GM18511 (cell line): ENCODE results near the gene LCN6.
A peak's percentile ranks its signal among the peaks of the same experiment; 100 is the strongest.
"Not testable (repeated sequence)": the region's sequence is repeated elsewhere in the genome, so short reads cannot be mapped to it uniquely, and the experiment has no call there.

ENCODE experiments used
- ATAC-seq: cut with Tn5 transposase; IDR thresholded peaks from one replicate; pipeline ENCODE4 v1.9.1; 2021; ENCODE audit warnings: mild to moderate bottlenecking, moderate library complexity; ENCODE audit not compliant: unreplicated experiment

The LCN6 gene, protein sequence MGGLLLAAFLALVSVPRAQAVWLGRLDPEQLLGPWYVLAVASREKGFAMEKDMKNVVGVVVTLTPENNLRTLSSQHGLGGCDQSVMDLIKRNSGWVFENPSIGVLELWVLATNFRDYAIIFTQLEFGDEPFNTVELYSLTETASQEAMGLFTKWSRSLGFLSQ

DNA sequence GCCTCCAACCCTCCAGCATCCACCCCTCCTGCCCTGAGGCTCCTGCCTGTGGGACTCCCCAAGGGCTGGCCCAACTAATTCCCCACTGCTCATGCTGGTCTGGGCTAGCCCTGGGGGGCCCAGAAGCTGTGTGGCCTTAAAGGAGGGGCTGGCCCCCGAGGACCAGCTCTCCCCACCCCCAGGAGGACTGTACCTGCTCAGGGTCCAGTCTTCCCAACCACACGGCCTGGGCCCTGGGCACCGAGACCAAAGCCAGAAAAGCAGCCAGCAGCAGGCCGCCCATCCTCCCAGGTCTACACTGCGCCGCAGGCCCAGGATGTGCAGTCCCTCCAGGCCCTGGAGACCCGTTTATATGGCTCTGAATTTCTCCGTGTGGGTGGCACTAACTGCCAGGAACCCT is at the start of gene LCN6:
LCN6 (minus strand) TSS at position 325 of the 400 bp plus-strand sequence; CDS start at position 283, 42 bp downstream.
- no peak for ATAC-seq

GRCh38 chr9:136796775-136797347 is 48.5 kb upstream of the LCN6 start:
- not testable (repeated sequence) for ATAC-seq

DNA sequence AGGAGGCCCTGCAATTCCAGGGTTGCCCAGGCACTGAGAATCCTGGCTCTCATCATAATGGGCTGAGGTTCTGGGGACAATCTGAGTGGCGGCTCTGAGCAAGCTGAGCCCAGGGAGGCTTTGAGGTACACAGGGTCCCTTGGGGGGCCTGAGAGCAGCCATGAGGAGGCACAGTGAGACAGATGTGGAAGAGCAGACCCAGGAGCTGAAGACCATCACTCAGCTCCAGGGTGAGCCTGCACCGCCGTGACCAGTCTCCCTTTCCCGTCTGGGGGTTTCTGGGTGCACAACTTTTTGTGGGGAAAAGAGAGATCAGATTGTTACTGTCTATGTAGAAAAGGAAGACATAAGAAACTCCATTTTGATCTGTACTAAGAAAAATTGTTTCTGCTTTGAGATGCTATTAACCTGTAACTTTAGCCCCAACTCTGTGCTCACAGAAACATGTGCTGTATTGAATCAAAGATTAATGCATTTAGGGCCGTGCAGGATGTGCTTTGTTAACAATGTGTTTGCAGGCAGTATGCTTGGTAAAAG is 48.0 kb upstream of the LCN6 start, which contains the start of gene CCDC183:
CCDC183 (plus strand) TSS at position 101 of the 537 bp plus-strand sequence; CDS start at position 161, 60 bp downstream.
- no peak for ATAC-seq

DNA sequence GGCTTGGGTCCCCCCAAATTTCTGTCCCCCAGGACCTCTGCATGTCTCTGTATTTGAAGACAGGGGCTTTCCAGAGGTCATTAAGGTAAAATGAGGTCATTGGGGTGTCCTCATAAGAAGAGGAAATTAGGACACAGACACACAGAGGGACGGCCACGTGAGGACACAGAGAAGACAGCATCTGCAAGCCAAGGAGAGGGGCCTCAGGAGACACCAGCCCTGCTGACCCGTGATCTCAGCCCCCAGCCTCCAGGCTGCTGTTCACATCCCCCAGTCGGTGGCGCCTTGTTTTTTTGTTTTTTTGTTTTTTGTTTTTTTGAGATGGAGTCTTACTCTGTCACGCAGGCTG is 46.6 kb upstream of the LCN6 start:
- ATAC-seq = no peak

DNA sequence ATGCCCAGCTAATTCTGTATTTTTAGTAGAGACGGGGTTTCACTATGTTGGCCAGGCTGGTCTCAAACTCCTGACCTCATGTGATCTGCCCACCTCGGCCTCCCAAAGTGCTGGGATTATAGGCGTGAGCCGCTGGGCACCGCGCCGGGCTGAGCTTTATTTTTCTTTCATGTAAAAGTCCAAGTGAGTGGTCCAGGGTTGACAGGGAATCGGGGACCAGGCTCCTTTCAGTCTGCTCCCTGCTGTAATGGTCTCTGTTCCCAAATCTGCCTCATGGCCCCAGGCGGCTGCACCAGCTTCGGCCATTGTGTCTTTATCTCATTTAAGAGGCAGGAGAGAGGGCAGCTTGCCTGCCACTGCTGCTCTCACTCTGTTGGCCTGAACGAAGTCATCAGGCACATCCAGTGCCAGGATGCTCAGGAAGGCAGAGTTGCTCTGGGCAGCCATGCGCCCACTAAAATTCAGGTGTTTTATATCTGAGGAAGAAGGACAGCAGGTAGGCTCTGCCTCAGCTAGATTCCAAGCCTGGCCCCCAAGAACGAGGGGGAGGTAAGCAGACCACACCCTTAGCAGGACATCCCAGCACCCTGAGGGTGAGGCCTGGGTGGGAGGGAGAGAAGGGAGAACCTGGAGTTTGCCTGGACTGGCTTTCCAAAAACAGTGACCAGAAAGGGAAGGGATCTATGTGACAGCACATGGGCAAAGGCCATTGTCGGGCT is 46.1 kb upstream of the LCN6 start:
- ATAC-seq = no peak

DNA sequence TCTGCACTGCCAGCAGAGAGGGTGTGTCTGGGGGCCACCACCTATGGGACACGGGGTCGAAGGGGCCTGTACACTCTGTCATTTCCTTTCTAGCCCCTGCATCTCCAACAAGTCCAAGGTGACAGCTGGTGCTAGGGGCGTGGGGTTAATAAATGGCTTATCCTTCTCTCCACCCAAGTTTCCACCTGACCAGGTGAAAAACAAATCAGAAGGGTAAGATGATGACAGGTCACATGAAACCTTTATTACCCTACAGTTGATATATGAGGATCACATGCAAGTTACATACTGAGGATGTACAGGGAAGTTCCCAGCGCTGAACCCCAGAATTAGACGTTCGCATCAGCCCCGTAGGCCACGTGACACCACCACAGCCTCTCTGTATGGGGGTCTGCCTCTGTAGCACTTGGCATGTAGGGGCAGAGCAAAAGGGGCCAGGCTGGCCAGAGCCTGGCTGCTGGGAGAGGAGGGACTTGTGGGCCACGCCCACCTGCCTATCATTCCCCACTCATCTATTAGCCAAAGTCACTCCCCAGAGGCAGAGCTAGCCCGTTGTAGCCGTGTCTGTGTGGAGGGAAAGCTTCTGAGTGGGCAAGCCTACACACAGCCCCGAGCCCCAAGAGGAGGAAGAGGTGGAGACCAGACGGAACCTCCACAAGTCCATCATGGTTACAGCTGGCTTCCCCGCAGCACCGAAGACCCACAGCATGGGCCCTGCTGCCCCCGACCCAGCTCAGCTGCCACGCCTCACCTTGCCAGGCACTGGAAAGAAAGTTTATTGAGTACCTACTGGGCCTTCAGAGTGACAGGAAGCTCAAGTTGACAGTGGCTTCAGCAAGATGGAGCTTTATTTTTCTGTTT is 45.0 kb upstream of the LCN6 start:
- ATAC-seq = no peak

GRCh38 chr9:136792321-136793085 is 44.2 kb upstream of the LCN6 start:
- no peak for ATAC-seq

- peak; percentile 23 for ATAC-seq
These were observed 43.4 kb upstream of the LCN6 start for GRCh38 chr9:136791516-136792276.

DNA sequence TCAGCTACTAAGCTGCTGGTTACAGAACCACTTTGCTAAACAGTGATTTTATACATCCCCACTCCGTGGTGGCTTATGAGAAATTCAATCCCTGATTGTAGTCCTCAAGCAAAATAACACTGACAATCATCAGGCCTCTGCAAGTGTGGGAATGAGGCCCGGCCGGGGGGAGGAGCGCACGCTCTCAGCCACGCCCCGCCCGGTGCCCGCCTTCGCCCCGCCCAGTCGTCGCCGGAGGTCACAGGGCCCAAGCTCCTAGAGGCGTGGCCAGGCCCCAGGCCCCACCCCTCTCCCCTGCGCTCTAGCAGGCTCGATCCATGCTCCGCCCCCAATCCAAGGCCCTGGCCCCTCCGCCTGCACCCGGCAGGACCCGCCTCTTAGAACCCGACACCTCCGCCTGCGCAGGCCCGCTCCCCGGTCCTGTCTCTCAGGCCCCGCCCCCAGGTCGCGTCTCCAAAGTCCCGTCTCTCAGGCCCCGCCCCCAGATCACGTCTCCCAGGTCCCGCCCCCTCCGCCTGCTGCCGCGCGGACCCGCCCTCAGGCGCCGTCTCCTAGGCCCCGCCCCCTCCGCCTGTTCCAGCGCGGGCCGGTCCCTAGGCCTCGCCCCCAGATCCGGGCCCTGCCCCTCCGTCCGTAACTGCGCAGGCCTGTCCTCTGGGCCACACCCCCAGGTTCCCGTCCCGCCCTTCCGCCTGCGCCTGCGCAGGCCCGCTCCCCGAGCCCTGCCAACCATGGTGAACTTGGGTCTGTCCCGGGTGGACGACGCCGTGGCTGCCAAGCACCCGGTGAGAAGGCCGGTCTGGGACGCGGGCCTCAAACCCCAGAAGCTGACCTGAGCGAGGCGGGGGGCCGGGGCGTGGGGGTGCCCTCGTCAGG is 42.6 kb upstream of the LCN6 start, which contains the start of gene TMEM141:
TMEM141 (plus strand) TSS at position 705 of the 876 bp plus-strand sequence; CDS start at position 732, 27 bp downstream.
- peak; percentile 84 for ATAC-seq

DNA sequence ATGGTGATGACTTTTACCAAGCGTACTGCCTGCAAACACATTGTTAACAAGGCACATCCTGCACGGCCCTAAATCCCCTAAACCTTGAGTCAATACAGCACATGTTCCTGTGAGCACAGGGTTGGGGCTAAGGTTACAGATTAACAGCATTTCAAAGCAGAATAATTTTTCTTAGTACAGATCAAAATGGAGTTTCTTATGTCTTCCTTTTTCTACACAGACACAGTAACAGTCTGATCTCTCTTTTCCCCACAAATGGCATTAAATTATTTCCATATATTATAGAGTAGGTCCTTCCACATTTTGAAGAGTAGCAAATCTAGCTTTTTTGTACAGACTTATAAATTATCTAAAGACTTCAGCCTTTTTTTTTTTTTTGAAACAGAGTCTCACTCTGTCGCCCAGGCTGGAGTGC is 41.2 kb upstream of the LCN6 start:
- no peak for ATAC-seq

GRCh38 chr9:136788644-136789522 is 40.6 kb upstream of the LCN6 start:
- ATAC-seq = not testable (repeated sequence)

- no peak for ATAC-seq
These were observed 39.5 kb upstream of the LCN6 start for GRCh38 chr9:136787690-136788400.

DNA sequence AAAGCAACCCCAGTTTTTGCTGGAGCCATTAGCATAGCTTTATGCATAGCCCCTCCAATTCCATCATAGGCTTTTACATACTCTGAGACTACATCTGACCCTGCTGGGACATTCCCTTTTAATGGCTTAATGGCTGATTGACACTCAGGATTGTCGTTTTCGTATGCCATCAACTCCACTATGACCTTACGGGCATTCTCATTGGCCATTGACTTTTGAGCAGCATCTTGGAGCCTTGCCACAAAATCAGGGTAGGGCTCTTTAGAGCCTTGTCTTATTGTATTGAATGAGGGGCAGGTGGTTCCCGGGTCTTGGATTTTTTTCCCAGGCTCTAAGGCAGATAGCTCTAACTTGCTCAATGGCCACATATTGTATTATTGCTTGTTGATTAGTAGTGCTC is 38.7 kb upstream of the LCN6 start:
- ATAC-seq = not testable (repeated sequence)

- no peak for ATAC-seq
These were observed 38.1 kb upstream of the LCN6 start for GRCh38 chr9:136786451-136786850.

- ATAC-seq = not testable (repeated sequence)
These were observed 37.4 kb upstream of the LCN6 start for GRCh38 chr9:136785565-136786355.

GRCh38 chr9:136784997-136785361 is 36.7 kb upstream of the LCN6 start:
- no peak for ATAC-seq
